ENCODE results near the gene SPOCD1.

DNA sequence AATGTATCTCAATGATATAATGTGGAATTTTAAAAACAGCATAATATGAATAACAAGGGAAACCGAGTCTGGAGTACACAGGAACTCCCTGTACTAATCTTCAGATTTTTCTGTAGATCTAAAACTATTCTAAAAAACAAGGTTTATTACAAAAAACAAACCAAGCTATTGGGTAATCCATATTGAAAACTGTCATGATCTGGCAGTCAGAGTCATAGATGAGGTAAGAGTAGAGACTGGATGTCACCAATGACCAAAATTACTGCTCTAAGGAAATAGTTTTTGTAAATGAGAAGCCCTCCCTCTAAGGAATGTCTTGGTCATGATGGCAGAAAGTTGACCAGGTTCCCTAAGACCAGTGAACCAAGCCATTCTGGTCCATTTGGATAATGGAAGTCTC is 2.4 kb upstream of the SPOCD1 start:
- TF ChIP-seq, protein P1, sequence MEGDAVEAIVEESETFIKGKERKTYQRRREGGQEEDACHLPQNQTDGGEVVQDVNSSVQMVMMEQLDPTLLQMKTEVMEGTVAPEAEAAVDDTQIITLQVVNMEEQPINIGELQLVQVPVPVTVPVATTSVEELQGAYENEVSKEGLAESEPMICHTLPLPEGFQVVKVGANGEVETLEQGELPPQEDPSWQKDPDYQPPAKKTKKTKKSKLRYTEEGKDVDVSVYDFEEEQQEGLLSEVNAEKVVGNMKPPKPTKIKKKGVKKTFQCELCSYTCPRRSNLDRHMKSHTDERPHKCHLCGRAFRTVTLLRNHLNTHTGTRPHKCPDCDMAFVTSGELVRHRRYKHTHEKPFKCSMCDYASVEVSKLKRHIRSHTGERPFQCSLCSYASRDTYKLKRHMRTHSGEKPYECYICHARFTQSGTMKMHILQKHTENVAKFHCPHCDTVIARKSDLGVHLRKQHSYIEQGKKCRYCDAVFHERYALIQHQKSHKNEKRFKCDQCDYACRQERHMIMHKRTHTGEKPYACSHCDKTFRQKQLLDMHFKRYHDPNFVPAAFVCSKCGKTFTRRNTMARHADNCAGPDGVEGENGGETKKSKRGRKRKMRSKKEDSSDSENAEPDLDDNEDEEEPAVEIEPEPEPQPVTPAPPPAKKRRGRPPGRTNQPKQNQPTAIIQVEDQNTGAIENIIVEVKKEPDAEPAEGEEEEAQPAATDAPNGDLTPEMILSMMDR (conservative IDR thresholded peaks at IDR 0.05; ENCODE audit: low read length), result no peak
- no peak for TF ChIP-seq EZH2phosphoT487 (IDR thresholded peaks at IDR 0.05; ENCODE audit: borderline replicate concordance)
